Activated CD8-positive, alpha-beta memory T cell treated with anti-CD3 and anti-CD28 coated beads for 36 hours (primary cell): ENCODE results near the gene SLC16A10. TPM values are rescaled to one million over a fixed set of nuclear protein-coding genes. Genes with fewer than 3 reads are reported as not detected.
"Not testable (repeated sequence)": the region's sequence is repeated elsewhere in the genome, so short reads cannot be mapped to it uniquely, and the experiment has no call there.

Source experiments
- CTCF ChIA-PET: fragments of 350-600 bp; sonication (Branson Sonifier 250); formaldehyde crosslinking; loops from one replicate; lab custom pipeline; 2021; ENCODE audit warnings: antibody characterized with exemption; lab: Charles Lee
- POLR2A ChIA-PET: fragments of 350-600 bp; sonication (Branson Sonifier 250); formaldehyde crosslinking; loops from one replicate; lab custom pipeline; 2021; ENCODE audit warnings: antibody characterized with exemption; lab: Charles Lee
- total RNA-seq, 2 experiments: library from RNA; stranded (reverse); gene quantifications; one replicate each; pipeline ENCODE4 v1.2.3, GENCODE V29; 2021

The SLC16A10 gene
- total RNA-seq, 2 experiments from 2014 or later = 4.4 to 5.3 TPM

- POLR2A ChIA-PET = no interaction called here
- CTCF ChIA-PET = no interaction called here
These were observed 34.6 kb downstream of the SLC16A10 start for GRCh38 chr6:111121789-111122350.

GRCh38 chr6:111122458-111123286 lies 35.4 kb downstream of the SLC16A10 start:
- ChIA-PET POLR2A (no interaction called here), CTCF (no interaction called here)

- POLR2A ChIA-PET = no interaction called here
- CTCF ChIA-PET = no interaction called here
These were observed 37.1 kb downstream of the SLC16A10 start for GRCh38 chr6:111124406-111124805.

- CTCF ChIA-PET = no interaction called here
- POLR2A ChIA-PET = no interaction called here
These were observed 41.7 kb downstream of the SLC16A10 start for GRCh38 chr6:111129013-111129412.

GRCh38 chr6:111131018-111131417 lies 43.7 kb downstream of the SLC16A10 start:
- CTCF ChIA-PET = interaction anchor here (0.7 kb wide), 1 partner anchor 9 kb away, joined by 3 read pairs; no protein-coding TSS in a partner anchor

GRCh38 chr6:111132669-111133068 lies 45.4 kb downstream of the SLC16A10 start:
- CTCF ChIA-PET, POLR2A ChIA-PET: not testable (repeated sequence)

More at GRCh38 chr6:111131018-111131417, 43.7 kb downstream of the SLC16A10 start:
- POLR2A ChIA-PET = not testable (repeated sequence)

GRCh38 chr6:111134236-111134869 lies 47.0 kb downstream of the SLC16A10 start:
- CTCF ChIA-PET, POLR2A ChIA-PET: not testable (repeated sequence)

- POLR2A ChIA-PET, CTCF ChIA-PET: not testable (repeated sequence)
These were observed 50.3 kb downstream of the SLC16A10 start for GRCh38 chr6:111137489-111138093.

- ChIA-PET POLR2A (no interaction called here), CTCF (no interaction called here)
These were observed 60.1 kb downstream of the SLC16A10 start for GRCh38 chr6:111147440-111147839.

GRCh38 chr6:111148110-111148509 lies 60.8 kb downstream of the SLC16A10 start:
- POLR2A ChIA-PET = no interaction called here
- CTCF ChIA-PET = no interaction called here

- ChIA-PET CTCF (no interaction called here), POLR2A (no interaction called here)
These were observed 63.3 kb downstream of the SLC16A10 start for GRCh38 chr6:111150577-111150976.

- ChIA-PET CTCF (interaction anchor here (0.7 kb wide), 1 partner anchor 97 kb away, joined by 3 read pairs; no protein-coding TSS in a partner anchor), POLR2A (interaction anchor here (0.6 kb wide), 1 partner anchor 1847 kb away, joined by 6 read pairs; no protein-coding TSS in a partner anchor)
These were observed 67.7 kb downstream of the SLC16A10 start for GRCh38 chr6:111154981-111155380.

- CTCF ChIA-PET = interaction anchor here (0.5 kb wide), 1 partner anchor 116 kb away, joined by 3 read pairs; no protein-coding TSS in a partner anchor
- POLR2A ChIA-PET = no interaction called here
These were observed 70.1 kb downstream of the SLC16A10 start for GRCh38 chr6:111157412-111157811.

GRCh38 chr6:111159633-111160032 lies 72.3 kb downstream of the SLC16A10 start:
- POLR2A ChIA-PET = no interaction called here
- CTCF ChIA-PET = no interaction called here

GRCh38 chr6:111161650-111162049 lies 74.3 kb downstream of the SLC16A10 start:
- POLR2A ChIA-PET = no interaction called here
- CTCF ChIA-PET = no interaction called here

GRCh38 chr6:111162504-111162903 lies 75.2 kb downstream of the SLC16A10 start:
- ChIA-PET CTCF (no interaction called here), POLR2A (no interaction called here)

GRCh38 chr6:111171577-111172400 lies 84.5 kb downstream of the SLC16A10 start:
- ChIA-PET POLR2A (no interaction called here), CTCF (no interaction called here)

- ChIA-PET CTCF (no interaction called here), POLR2A (no interaction called here)
These were observed 85.3 kb downstream of the SLC16A10 start for GRCh38 chr6:111172563-111172962.

- ChIA-PET POLR2A (no interaction called here), CTCF (no interaction called here)
These were observed 86.0 kb downstream of the SLC16A10 start for GRCh38 chr6:111173341-111173740.
